Stimulated activated CD8-positive, alpha-beta memory T cell treated with anti-CD3 and anti-CD28 coated beads, Interleukin-2, amount 100 ng/mL, for 1 hour (primary cell): ENCODE results near the gene HMX3.

Source experiments
- DNase-seq, 2 donors: peaks; one replicate each; pipeline ENCODE4 v3.0.0-alpha.2; 2020; ENCODE audit warnings: low read depth in 2 of 2

HMX3 gene

GRCh38 chr10:123134343-123134914 lies 1.3 kb upstream of the HMX3 start:
- no peak for DNase-seq

- no peak for DNase-seq
Measured at GRCh38 chr10:123134915-123135414, 805 bp upstream of the HMX3 start.

GRCh38 chr10:123136221-123136805 lies 543 bp downstream of the HMX3 start:
- DNase-seq, result no peak

- DNase-seq, result no peak
Measured at GRCh38 chr10:123136806-123137642, 1.3 kb downstream of the HMX3 start.

GRCh38 chr10:123139165-123139520 lies 3.4 kb downstream of the HMX3 start:
- DNase-seq, result no peak

- DNase-seq, result no peak
Measured at GRCh38 chr10:123139521-123140163, 3.9 kb downstream of the HMX3 start.

GRCh38 chr10:123140164-123140982 lies 4.6 kb downstream of the HMX3 start:
- DNase-seq, result no peak

- DNase-seq, result no peak
Measured at GRCh38 chr10:123140983-123141390, 5.2 kb downstream of the HMX3 start.

GRCh38 chr10:123141791-123142700 lies 6.3 kb downstream of the HMX3 start:
- DNase-seq, result no peak

GRCh38 chr10:123142701-123143161 lies 7.0 kb downstream of the HMX3 start:
- DNase-seq, result no peak

GRCh38 chr10:123143162-123143824 lies 7.5 kb downstream of the HMX3 start:
- DNase-seq, result no peak

GRCh38 chr10:123143825-123144168 lies 8.0 kb downstream of the HMX3 start:
- no peak for DNase-seq

GRCh38 chr10:123144697-123145541 lies 9.1 kb downstream of the HMX3 start:
- DNase-seq, result no peak

GRCh38 chr10:123145542-123146012 lies 9.8 kb downstream of the HMX3 start:
- no peak for DNase-seq

GRCh38 chr10:123146013-123146893 lies 10.5 kb downstream of the HMX3 start:
- no peak for DNase-seq

- no peak for DNase-seq
Measured at GRCh38 chr10:123146894-123147634, 11.3 kb downstream of the HMX3 start.
